Neural progenitor cell (in vitro differentiated cells): ENCODE results near the gene ALK. TPM values are rescaled to one million over a fixed set of nuclear protein-coding genes. Genes with fewer than 3 reads are reported as not detected.

Experiments used
- DNase-seq: peaks from one replicate; pipeline ENCODE4 v3.0.0-alpha.2; 2016; ENCODE audit warnings: low spot score
- H2AFZ ChIP-seq: fragments of 200-600 bp; sonication (generic); replicated peaks from 2 replicates; pipeline ENCODE4 v1.6.1; 2016; ENCODE audit warnings: antibody characterized with exemption
- H3F3A ChIP-seq: fragments of 200-600 bp; sonication (generic); 2 replicates; pipeline ENCODE4 v1.6.1; 2016; ENCODE audit warnings: antibody characterized with exemption, low read depth
- H3K27ac ChIP-seq: fragments of 200-600 bp; sonication (generic); 2 replicates; pipeline ENCODE4 v1.5.1; 2016; ENCODE audit warnings: mild to moderate bottlenecking
- H3K27me3 ChIP-seq: fragments of 200-600 bp; sonication (generic); 2 replicates; pipeline ENCODE4 v1.6.1; 2016; ENCODE audit warnings: mild to moderate bottlenecking, moderate library complexity
- H3K36me3 ChIP-seq: fragments of 200-600 bp; sonication (generic); 2 replicates; pipeline ENCODE4 v1.5.1; 2016
- H3K4me1 ChIP-seq: fragments of 200-600 bp; sonication (generic); 2 replicates; pipeline ENCODE4 v1.6.1; 2016; ENCODE audit warnings: mixed run types
- H3K4me2 ChIP-seq: fragments of 200-600 bp; sonication (generic); 2 replicates; pipeline ENCODE4 v1.6.1; 2016
- H3K4me3 ChIP-seq: fragments of 200-600 bp; sonication (generic); 2 replicates; pipeline ENCODE4 v1.5.1; 2016
- H3K79me2 ChIP-seq: fragments of 200-600 bp; sonication (generic); 2 replicates; pipeline ENCODE4 v1.6.1; 2016; ENCODE audit warnings: low read depth
- H3K9ac ChIP-seq: fragments of 200-600 bp; sonication (generic); 2 replicates; pipeline ENCODE4 v1.6.1; 2016
- H3K9me3 ChIP-seq: fragments of 200-600 bp; sonication (generic); 2 replicates; pipeline ENCODE4 v1.5.1; 2016; ENCODE audit warnings: low read depth
- H4K20me1 ChIP-seq: fragments of 200-600 bp; sonication (generic); 2 replicates; pipeline ENCODE4 v1.6.1; 2016; ENCODE audit warnings: low read depth
- H3K27ac Mint-ChIP-seq: 3 replicates; pipeline ENCODE4 v1.8.0; 2021; ENCODE audit warnings: mixed read lengths
- H3K27me3 Mint-ChIP-seq: 2 replicates; pipeline ENCODE4 v1.8.0; 2022; ENCODE audit warnings: low read depth, mild to moderate bottlenecking, inconsistent platforms, moderate library complexity, mixed read lengths; ENCODE audit not compliant: insufficient read depth
- H3K36me3 Mint-ChIP-seq: 3 replicates; pipeline ENCODE4 v1.8.0; 2021; ENCODE audit warnings: mixed read lengths
- H3K4me1 Mint-ChIP-seq: 3 replicates; pipeline ENCODE4 v1.8.0; 2021; ENCODE audit warnings: mixed read lengths
- H3K4me3 Mint-ChIP-seq: 3 replicates; pipeline ENCODE4 v1.8.0; 2021; ENCODE audit warnings: mild to moderate bottlenecking, moderate library complexity, mixed read lengths
- H3K9me3 Mint-ChIP-seq: 3 replicates; pipeline ENCODE4 v1.8.0; 2020; ENCODE audit warnings: mixed read lengths
- CTCF ChIP-seq: fragments of 200-600 bp; sonication (generic); IDR thresholded peaks from 2 replicates; pipeline ENCODE4 v1.5.1; 2017; ENCODE audit warnings: antibody characterized with exemption, mild to moderate bottlenecking
- EZH2 ChIP-seq: fragments of 200-600 bp; sonication (generic); IDR thresholded peaks from 2 replicates; pipeline ENCODE4 v1.6.1; 2017; ENCODE audit warnings: antibody characterized with exemption, mild to moderate bottlenecking, moderate library complexity
- EZH2phosphoT487 ChIP-seq: fragments of 200-600 bp; sonication (generic); IDR thresholded peaks from 2 replicates; pipeline ENCODE4 v1.6.1; 2017; ENCODE audit warnings: antibody characterized with exemption
- total RNA-seq: library from RNA; depleted of rRNA; stranded (reverse); fragments of >200 nt; gene quantifications from 2 replicates; pipeline ENCODE4 v1.2.3, GENCODE V29; 2015; ENCODE audit warnings: low replicate concordance

Gene ALK
- total RNA-seq, 1 donor from 2014 or later: not detected

DNA sequence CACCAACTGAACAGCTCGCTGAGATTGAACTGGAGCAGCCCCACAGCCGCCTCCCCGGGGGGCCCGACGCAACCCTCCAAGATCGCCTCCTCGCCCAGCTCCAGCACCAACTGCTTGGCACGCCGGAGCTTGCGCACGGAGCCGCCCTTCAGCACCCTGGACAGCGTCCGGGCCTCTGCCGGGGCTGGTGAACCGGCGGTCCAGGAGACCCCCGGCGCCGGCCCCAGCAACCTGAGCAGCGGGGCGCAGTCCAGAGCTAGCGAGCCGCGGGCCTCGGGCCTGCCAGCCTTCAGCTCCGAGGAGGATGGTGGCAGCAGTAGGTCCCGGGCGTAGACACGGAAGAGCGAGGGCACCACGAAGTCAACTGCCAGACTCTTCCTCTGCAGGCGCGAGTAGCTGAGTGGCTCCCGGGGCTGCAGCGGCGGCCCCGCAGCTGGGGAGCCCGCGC, 1.2 kb downstream of the ALK start:
- DNase-seq: peak; percentile 94
- Histone ChIP-seq H3K79me2 (no peaks in the 10 kb centered on the region), H3K4me3 (peak overlapping the region; percentile 67), H3K4me2 (peak overlapping the region; percentile 94), H3K27ac (no peak overlapping the region), H3K36me3 (no peaks in the 10 kb centered on the region), H3K4me1 (peaks cover 9% of the 10 kb centered on the region), H4K20me1 (peaks cover 24% of the 10 kb centered on the region), H2AFZ (no peak overlapping the region), H3K9me3 (no peaks in the 10 kb centered on the region), H3K27me3 (peaks cover 88% of the 10 kb centered on the region), H3F3A (no peaks in the 10 kb centered on the region), H3K9ac (no peak overlapping the region)
- H3K4me1 Mint-ChIP-seq: peaks cover 19% of the 10 kb centered on the region
- no peaks in the 10 kb centered on the region for H3K36me3 Mint-ChIP-seq
- no peak overlapping the region for H3K27ac Mint-ChIP-seq
- H3K9me3 Mint-ChIP-seq: no peaks in the 10 kb centered on the region
- peaks cover 13% of the 10 kb centered on the region for H3K27me3 Mint-ChIP-seq
- no peak for TF ChIP-seq EZH2
- TF ChIP-seq CTCF: no peak
- no peak for TF ChIP-seq EZH2phosphoT487
- H3K4me3 Mint-ChIP-seq: peak overlapping the region; percentile 81

DNA sequence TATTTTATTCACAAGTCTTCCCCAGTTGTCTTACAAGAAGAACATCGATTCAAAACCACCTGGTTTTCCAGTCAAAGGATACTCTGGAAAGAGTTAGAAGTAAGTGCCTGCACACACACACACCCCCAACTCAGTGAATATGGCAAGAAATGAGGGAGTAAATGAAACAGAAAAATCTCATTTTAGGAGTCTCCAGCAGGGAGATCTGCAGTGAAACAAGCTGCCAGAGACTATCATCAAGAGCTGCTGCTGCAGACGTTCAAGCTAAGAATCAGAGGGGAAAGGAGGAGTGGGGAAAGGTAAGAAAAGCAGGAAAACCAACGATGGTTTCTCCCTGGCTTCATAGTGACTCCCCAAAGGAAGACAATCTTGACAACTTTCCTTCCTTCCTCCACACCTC, 2.4 kb downstream of the ALK start:
- no peaks in the 10 kb centered on the region for H3F3A ChIP-seq
- no peaks in the 10 kb centered on the region for H3K36me3 Mint-ChIP-seq
- H3K4me1 ChIP-seq: peaks cover 9% of the 10 kb centered on the region
- peaks cover 13% of the 10 kb centered on the region for H3K27me3 Mint-ChIP-seq
- peaks cover 92% of the 10 kb centered on the region for H3K27me3 ChIP-seq
- H3K9me3 ChIP-seq: no peaks in the 10 kb centered on the region
- no peak overlapping the region for H3K4me3 ChIP-seq
- H3K4me2 ChIP-seq: no peak overlapping the region
- peaks cover 24% of the 10 kb centered on the region for H4K20me1 ChIP-seq
- H3K4me1 Mint-ChIP-seq: peaks cover 19% of the 10 kb centered on the region
- no peak overlapping the region for H3K27ac ChIP-seq
- H3K36me3 ChIP-seq: no peaks in the 10 kb centered on the region
- no peak overlapping the region for H3K27ac Mint-ChIP-seq
- DNase-seq: no peak
- no peaks in the 10 kb centered on the region for H3K79me2 ChIP-seq
- TF ChIP-seq EZH2phosphoT487: no peak
- TF ChIP-seq CTCF: no peak
- TF ChIP-seq EZH2: no peak
- no peak overlapping the region for H2AFZ ChIP-seq
- H3K9me3 Mint-ChIP-seq: no peaks in the 10 kb centered on the region
- no peak overlapping the region for H3K9ac ChIP-seq
- peak overlapping the region; percentile 71 for H3K4me3 Mint-ChIP-seq

DNA sequence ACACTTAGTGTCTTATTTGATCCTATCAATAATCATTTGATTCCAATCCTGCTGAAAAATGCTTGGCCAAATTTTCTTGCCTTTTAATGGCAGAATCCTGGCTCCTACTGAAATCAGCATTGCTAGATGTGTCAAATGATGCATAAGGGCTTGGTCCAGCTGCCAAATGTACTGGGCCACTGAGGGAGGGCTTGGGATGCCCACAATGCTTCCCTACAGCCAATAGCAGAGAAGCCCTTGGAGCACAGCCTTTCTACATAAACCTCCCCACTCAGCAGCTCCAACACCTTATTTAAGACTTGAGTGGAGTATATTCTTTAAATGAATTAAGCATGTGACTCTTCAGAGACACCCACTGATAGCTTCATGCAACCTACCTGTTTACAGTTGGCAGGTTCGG, 3.6 kb downstream of the ALK start:
- Mint-ChIP-seq H3K27me3 (peaks cover 13% of the 10 kb centered on the region), H3K4me3 (no peak overlapping the region), H3K9me3 (no peaks in the 10 kb centered on the region), H3K4me1 (peaks cover 16% of the 10 kb centered on the region), H3K27ac (no peak overlapping the region), H3K36me3 (no peaks in the 10 kb centered on the region)
- no peak for TF ChIP-seq EZH2phosphoT487
- no peak for TF ChIP-seq EZH2
- no peak for TF ChIP-seq CTCF
- H3K79me2 ChIP-seq: no peaks in the 10 kb centered on the region
- peaks cover 24% of the 10 kb centered on the region for H4K20me1 ChIP-seq
- H2AFZ ChIP-seq: no peak overlapping the region
- H3K27ac ChIP-seq: no peak overlapping the region
- no peak overlapping the region for H3K4me2 ChIP-seq
- peaks cover 9% of the 10 kb centered on the region for H3K4me1 ChIP-seq
- H3K36me3 ChIP-seq: no peaks in the 10 kb centered on the region
- peaks cover 98% of the 10 kb centered on the region for H3K27me3 ChIP-seq
- H3K4me3 ChIP-seq: no peak overlapping the region
- H3F3A ChIP-seq: no peaks in the 10 kb centered on the region
- H3K9me3 ChIP-seq: no peaks in the 10 kb centered on the region
- no peak overlapping the region for H3K9ac ChIP-seq
- no peak for DNase-seq
